Measurements from ENCODE around the gene CACNA2D2.

GRCh38 chr3:50467919-50468318 is 35.5 kb downstream of the CACNA2D2 start:
- TF ChIP-seq POLR2AphosphoS5 (IDR thresholded peaks at IDR 0.05) (no peak), CTCF (IDR thresholded peaks at IDR 0.05) (no peak)
